ENCODE measurements around the gene ZNF224. TPM values are rescaled to one million over a fixed set of nuclear protein-coding genes. Genes with fewer than 3 reads are reported as not detected.

ZNF224 gene
- total RNA-seq: 10 to 100 TPM; 37.1 to 49.7 (median 44.2) TPM

DNA sequence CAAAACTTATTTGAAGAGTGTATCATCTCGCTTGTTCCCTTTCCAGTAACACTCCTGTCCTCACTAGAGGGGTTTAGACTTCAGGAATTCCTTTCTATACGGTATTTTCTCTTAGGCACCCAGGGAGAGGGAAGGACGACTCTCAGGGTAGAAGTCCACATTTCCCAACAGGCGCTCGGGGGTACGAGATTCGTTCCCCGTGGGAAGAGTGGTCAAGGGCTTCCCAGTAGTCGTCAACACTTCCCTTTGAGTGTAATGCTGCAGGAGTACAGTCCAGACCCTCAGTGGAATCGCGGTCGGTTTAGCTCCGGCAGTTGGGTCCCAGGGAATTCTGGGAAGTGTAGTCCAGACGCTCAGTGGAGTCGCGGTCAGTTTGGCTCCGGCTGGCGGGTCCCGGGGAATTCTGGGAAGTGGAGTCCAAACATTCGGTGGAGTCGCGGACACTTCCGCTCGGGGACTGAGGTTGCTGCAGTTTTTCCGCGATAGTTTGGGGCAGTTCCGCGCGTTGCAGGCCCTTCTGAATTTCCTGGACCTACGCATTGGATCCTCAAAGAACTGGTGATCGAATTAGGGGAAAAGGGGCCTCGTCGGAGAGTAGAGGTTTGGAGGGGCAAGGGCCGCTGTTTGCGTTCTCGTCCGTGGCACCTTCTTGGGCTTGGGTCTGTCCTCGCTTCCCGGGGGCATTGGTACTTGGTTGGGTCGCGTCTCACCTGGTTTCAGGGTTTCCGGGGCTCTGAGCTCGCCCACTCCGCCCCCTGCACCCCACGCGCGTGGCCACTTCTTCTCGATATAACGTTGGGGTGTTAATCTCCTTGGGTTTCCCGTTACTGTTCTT, at the start of gene ZNF224:
Gene ZNF224, plus strand, starts transcription at position 431 of the 835 bp plus-strand sequence. CDS start 3,513 bp downstream, outside the sequence.
- intact Hi-C loops (cut with DNase I; ENCODE audit: low total_unique reads): no loop called here
- Histone ChIP-seq H3K4me3 (peak within 1 kb of the TSS; percentile 73 to 98 (median 84)), H3K9me3 (peaks cover 0 to 6% of the 10 kb centered on the region in 2 donors), H3K27me3 (no peaks in the 10 kb centered on the region), H3K36me3 (peaks cover 0 to 29% (median 8%) of the 10 kb centered on the region in 4 donors), H3K4me1 (peaks cover 0 to 13% (median 7%) of the 10 kb centered on the region in 4 donors), H3K27ac (peak within 1 kb of the TSS; percentile 78 to 88 (median 84))
- TF ChIP-seq EP300 (IDR thresholded peaks at IDR 0.05; ENCODE audit: low read depth) (no peak), POLR2A (IDR thresholded peaks at IDR 0.05) (peak; percentile 45), POLR2AphosphoS5 (IDR thresholded peaks at IDR 0.05) (peak; percentile 44 to 62 (median 61))
- in situ Hi-C loops (cut with MboI; ENCODE audit: low pct_ligation_motif_present in 1 of 4, low pct_unique_long_range_greater_than_20kb in 1 of 4, low sequenced_read_pairs in 3 of 4): no loop called here
- WGBS, 2 donors (ENCODE audit: low coverage in 1 of 2): 0 to 1% methylated on average over 18 to 50 of the region's 50 CpGs
- DNase-seq: peak; percentile 92

DNA sequence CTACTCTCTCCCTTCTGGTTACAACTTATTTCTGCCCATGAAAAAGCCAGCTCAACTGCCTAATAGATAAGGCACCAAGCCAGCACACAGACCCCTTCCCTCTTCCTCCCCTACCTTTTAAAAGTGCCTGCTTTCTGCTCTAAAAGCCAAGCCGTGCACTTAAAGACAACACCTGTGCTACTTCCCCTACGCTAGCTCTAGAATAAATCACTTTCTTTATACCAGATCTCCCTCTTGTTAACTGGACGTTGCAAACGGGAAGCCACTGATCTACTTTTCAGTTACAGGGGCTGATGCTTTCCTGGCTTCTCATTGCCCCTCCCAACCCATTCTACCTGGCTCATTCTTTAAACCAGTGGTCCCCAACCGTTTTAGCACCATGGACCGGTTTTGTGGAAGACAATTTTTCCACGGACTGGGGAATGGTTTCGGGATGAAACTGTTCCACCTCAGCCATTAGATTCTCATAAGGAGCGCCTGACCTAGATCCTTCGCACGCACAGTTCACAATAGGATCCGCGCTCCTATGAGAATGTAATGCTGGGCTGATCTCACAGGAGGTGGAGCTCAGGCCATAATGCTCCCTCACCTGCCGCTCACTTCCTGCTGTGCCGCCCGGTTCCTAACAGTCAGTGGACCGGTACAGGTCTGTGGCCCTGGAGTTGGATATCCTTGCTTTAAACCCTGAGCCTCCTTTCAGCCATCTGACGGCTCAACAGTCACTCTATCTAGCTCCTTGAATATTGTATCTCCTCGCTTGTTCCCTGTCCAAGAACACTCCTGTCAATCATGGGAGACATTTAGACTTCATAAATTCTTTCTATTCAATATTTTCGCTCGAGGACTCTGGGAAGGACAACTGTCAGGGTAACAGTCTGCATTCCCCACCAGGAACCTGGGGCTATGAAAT, 43.2 kb upstream of the ZNF224 start:
- Histone ChIP-seq H3K36me3 (peaks cover 0 to 13% (median 1%) of the 10 kb centered on the region in 4 donors), H3K4me1 (peaks cover 0 to 15% (median 10%) of the 10 kb centered on the region in 4 donors), H3K27ac (peak overlapping the region; percentile 74 to 82 (median 80)), H3K27me3 (peaks cover 19% of the 10 kb centered on the region), H3K4me3 (peak overlapping the region; percentile 32 to 77 (median 68)), H3K9me3 (peaks cover 4 to 5% of the 10 kb centered on the region in 2 donors)
- DNase-seq: peak; percentile 50
- no peak for TF ChIP-seq POLR2AphosphoS5 (IDR thresholded peaks at IDR 0.05)
- peak; percentile 49 for TF ChIP-seq POLR2A (IDR thresholded peaks at IDR 0.05)
- intact Hi-C loops (cut with DNase I; ENCODE audit: low total_unique reads) (no loop called here), in situ Hi-C loops (cut with MboI; ENCODE audit: low pct_ligation_motif_present in 1 of 4, low pct_unique_long_range_greater_than_20kb in 1 of 4, low sequenced_read_pairs in 3 of 4) (no loop called here)
- WGBS, 2 donors (ENCODE audit: low coverage in 1 of 2): 14 to 17% methylated on average over 4 to 21 of the region's 21 CpGs

DNA sequence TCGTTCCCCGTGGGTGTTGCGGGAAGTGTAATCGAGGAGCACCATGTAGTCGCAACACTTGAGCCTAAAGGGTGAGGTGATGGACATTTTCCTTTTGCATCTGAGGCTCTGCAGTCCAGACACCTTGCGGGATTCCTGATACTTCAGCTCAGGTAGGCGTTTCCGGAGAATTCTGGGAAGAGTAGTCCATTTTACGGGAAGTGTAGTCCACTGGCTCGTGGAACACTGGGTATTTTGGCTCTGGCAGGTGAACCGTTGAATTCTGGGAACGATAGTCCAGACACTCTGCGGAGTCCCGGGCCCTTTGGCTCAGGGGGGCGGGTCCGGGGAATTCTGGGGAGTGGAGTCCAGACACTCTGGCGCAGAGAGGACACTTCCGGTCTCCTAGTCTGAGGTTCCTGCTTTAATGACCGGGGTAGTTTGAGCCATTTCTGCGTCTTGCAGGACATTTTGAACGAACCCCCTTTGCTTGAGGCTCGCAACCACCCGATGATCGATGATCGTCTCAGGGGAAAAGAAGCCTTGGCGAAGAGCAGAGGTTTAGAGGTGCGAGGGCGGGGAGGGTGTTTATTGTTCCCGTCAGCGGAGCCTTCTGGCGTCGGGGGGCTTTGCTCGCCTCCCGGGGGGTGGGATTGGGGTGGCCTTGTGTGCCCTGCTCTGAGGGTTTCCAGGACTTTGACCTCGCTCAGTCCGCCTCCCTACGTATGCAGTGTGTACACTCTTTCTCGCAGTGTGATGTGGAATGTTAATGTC, 42.3 kb upstream of the ZNF224 start, which contains the start of gene ZNF223:
Gene ZNF223, plus strand, starts transcription at position 387 of the 753 bp plus-strand sequence. CDS start 3,141 bp downstream, outside the sequence.
- Histone ChIP-seq H3K27me3 (peaks cover 19% of the 10 kb centered on the region), H3K4me3 (peak within 1 kb of the TSS; percentile 60 to 77 (median 74)), H3K4me1 (peaks cover 0 to 15% (median 10%) of the 10 kb centered on the region in 4 donors), H3K27ac (peak within 1 kb of the TSS; percentile 74 to 82 (median 80)), H3K9me3 (peaks cover 4 to 5% of the 10 kb centered on the region in 2 donors), H3K36me3 (peaks cover 0 to 14% (median 2%) of the 10 kb centered on the region in 4 donors)
- intact Hi-C loops (cut with DNase I; ENCODE audit: low total_unique reads) (no loop called here), in situ Hi-C loops (cut with MboI; ENCODE audit: low pct_ligation_motif_present in 1 of 4, low pct_unique_long_range_greater_than_20kb in 1 of 4, low sequenced_read_pairs in 3 of 4) (no loop called here)
- peak; percentile 95 for DNase-seq
- TF ChIP-seq POLR2A (IDR thresholded peaks at IDR 0.05) (no peak), POLR2AphosphoS5 (IDR thresholded peaks at IDR 0.05) (peak; percentile 63 to 69 (median 67))
- 5% methylated on average over 37 of the region's 38 CpGs; no CpG with 5 or more reads in 1 of the 2 donors for WGBS, 2 donors (ENCODE audit: low coverage in 1 of 2)

GRCh38 chr19:44055870-44056269, 38.3 kb upstream of the ZNF224 start:
- WGBS, 2 donors (ENCODE audit: low coverage in 1 of 2): 76 to 94% methylated on average over 3 to 5 of the region's 5 CpGs
- DNase-seq: no peak
- Histone ChIP-seq H3K9me3 (peaks cover 0 to 5% of the 10 kb centered on the region in 2 donors), H3K27me3 (no peaks in the 10 kb centered on the region), H3K4me1 (peaks cover 0 to 11% (median 10%) of the 10 kb centered on the region in 4 donors), H3K36me3 (peaks cover 0 to 26% (median 13%) of the 10 kb centered on the region in 4 donors), H3K4me3 (no peak overlapping the region), H3K27ac (no peak overlapping the region)
- in situ Hi-C loops (cut with MboI; ENCODE audit: low pct_ligation_motif_present in 1 of 4, low pct_unique_long_range_greater_than_20kb in 1 of 4, low sequenced_read_pairs in 3 of 4) (no loop called here), intact Hi-C loops (cut with DNase I; ENCODE audit: low total_unique reads) (no loop called here)
- no peak for TF ChIP-seq EP300 (IDR thresholded peaks at IDR 0.05; ENCODE audit: low read depth)
- no peak for TF ChIP-seq CTCF (IDR thresholded peaks at IDR 0.05)
- no peak for TF ChIP-seq POLR2AphosphoS5 (IDR thresholded peaks at IDR 0.05)
- TF ChIP-seq POLR2A (IDR thresholded peaks at IDR 0.05): no peak

DNA sequence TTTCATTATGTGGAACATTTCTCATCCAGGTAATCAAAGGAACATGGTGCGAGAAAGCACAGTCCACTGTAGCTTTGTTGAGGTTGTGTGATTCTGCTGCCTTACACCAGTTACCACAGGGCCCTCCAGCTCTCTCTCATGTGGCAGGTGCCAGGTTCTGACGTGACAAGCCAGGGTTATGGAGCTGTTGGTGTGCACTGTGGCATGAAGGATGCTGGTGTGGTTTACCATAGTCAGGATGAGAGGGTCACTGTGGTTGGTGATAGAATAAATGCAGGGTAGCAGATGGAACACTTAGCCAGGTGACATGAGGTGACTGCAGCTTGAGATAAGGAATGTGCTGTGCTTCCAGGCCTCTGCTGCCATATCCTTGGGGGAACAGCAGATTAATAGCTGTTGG, 34.9 kb upstream of the ZNF224 start:
- intact Hi-C loops (cut with DNase I; ENCODE audit: low total_unique reads) (no loop called here), in situ Hi-C loops (cut with MboI; ENCODE audit: low pct_ligation_motif_present in 1 of 4, low pct_unique_long_range_greater_than_20kb in 1 of 4, low sequenced_read_pairs in 3 of 4) (no loop called here)
- Histone ChIP-seq H3K4me1 (no peaks in the 10 kb centered on the region), H3K36me3 (peaks cover 0 to 60% (median 29%) of the 10 kb centered on the region in 4 donors), H3K27ac (no peak overlapping the region), H3K9me3 (peaks cover 3 to 5% of the 10 kb centered on the region in 2 donors), H3K4me3 (no peak overlapping the region), H3K27me3 (no peaks in the 10 kb centered on the region)
- WGBS, 2 donors (ENCODE audit: low coverage in 1 of 2): 80 to 100% methylated on average over 1 to 2 of the region's 2 CpGs
- no peak for DNase-seq
- TF ChIP-seq EP300 (IDR thresholded peaks at IDR 0.05; ENCODE audit: low read depth) (no peak), POLR2A (IDR thresholded peaks at IDR 0.05) (no peak), CTCF (IDR thresholded peaks at IDR 0.05) (no peak), POLR2AphosphoS5 (IDR thresholded peaks at IDR 0.05) (no peak)
